ENCODE measurements around the gene HTR3E.
"Not testable (repeated sequence)": the region's sequence is repeated elsewhere in the genome, so short reads cannot be mapped to it uniquely, and the experiment has no call there.

Gene HTR3E

DNA sequence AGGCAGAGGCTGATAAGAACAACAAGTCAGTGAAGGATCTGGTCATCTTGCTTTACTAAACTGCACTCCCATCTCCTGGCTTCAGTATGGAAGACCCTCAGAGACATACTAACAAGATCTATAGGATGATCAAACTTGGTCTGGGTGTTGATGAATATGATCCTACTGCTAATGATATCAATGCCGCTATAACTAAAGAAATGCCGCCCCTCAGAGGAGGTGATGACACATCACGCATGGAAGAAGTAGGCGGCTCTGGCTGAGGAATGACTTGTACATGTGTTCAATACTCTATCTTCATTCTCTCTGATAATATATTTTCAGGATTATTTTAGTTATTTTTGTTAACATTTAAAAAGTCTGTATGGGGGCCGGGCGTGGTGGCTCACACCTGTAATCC is 20.8 kb downstream of the HTR3E start:
- Histone ChIP-seq H4K20me1 (ENCODE audit: insufficient read depth, low read length) (no peaks in the 10 kb centered on the region), H3K9ac (ENCODE audit: low read depth, low read length) (no peak overlapping the region), H3K9me3 (ENCODE audit: insufficient read depth, low read length, severe bottlenecking) (no peaks in the 10 kb centered on the region), H3K27ac (ENCODE audit: low read length) (no peak overlapping the region), H3K36me3 (ENCODE audit: insufficient read depth, low read length) (no peaks in the 10 kb centered on the region), H3K4me2 (ENCODE audit: insufficient read depth, low read length) (no peak overlapping the region), H3K4me1 (ENCODE audit: insufficient read depth, low read length) (no peaks in the 10 kb centered on the region), H3K27me3 (ENCODE audit: insufficient read depth, low read length, poor library complexity) (peaks cover 4% of the 10 kb centered on the region), H2AFZ (ENCODE audit: low read depth, low read length) (no peak overlapping the region), H3K4me3 (ENCODE audit: low read depth in 1 of 2, low read length in 2 of 2) (no peak overlapping the region), H3K79me2 (ENCODE audit: insufficient read depth, low read length) (no peaks in the 10 kb centered on the region)
- peak; percentile 12 for TF ChIP-seq CTCF (IDR thresholded peaks at IDR 0.05; ENCODE audit: borderline replicate concordance, extremely low read depth, low read length, poor library complexity, severe bottlenecking)
- no peak for TF ChIP-seq EZH2 (IDR thresholded peaks at IDR 0.05; ENCODE audit: borderline replicate concordance, low read depth, low read length, severe bottlenecking)
- ATAC-seq (ENCODE audit: insufficient read depth, low read depth) = no peak
- no peak for DNase-seq

DNA sequence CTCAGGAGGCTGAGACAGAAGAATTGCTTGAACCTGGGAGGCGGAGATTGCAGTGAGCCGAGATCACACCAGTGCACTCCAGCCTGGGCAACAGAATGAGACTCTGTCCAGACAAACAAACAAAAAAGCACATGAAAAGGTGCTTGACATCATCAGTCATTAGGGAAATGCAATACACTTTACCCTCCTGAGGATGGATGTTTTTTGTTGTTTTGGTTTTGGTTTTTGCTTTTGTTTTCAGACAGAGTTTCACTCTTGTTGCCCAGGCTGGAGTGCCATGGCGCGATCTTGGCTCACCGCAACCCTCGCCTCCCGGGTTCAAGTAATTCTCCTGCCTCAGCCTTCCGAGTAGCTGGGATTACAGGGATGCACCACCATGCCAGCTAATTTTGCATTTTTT is 24.2 kb downstream of the HTR3E start:
- H3K4me2 ChIP-seq (ENCODE audit: insufficient read depth, low read length); H2AFZ ChIP-seq (ENCODE audit: low read depth, low read length): not testable (repeated sequence)

GRCh38 chr3:184126006-184126405 is 29.1 kb downstream of the HTR3E start:
- no peak for ATAC-seq (ENCODE audit: insufficient read depth, low read depth)
- H3K9me3 ChIP-seq (ENCODE audit: insufficient read depth, low read length, severe bottlenecking) = no peaks in the 10 kb centered on the region
- no peaks in the 10 kb centered on the region for H3K27me3 ChIP-seq (ENCODE audit: insufficient read depth, low read length, poor library complexity)
- no peaks in the 10 kb centered on the region for H4K20me1 ChIP-seq (ENCODE audit: insufficient read depth, low read length)
- no peak overlapping the region for H3K4me3 ChIP-seq (ENCODE audit: low read depth in 1 of 2, low read length in 2 of 2)
- H2AFZ ChIP-seq (ENCODE audit: low read depth, low read length) = no peak overlapping the region
- H3K36me3 ChIP-seq (ENCODE audit: insufficient read depth, low read length) = no peaks in the 10 kb centered on the region
- no peak overlapping the region for H3K9ac ChIP-seq (ENCODE audit: low read depth, low read length)
- TF ChIP-seq CTCF (IDR thresholded peaks at IDR 0.05; ENCODE audit: borderline replicate concordance, extremely low read depth, low read length, poor library complexity, severe bottlenecking) (no peak), EZH2 (IDR thresholded peaks at IDR 0.05; ENCODE audit: borderline replicate concordance, low read depth, low read length, severe bottlenecking) (no peak)
- no peaks in the 10 kb centered on the region for H3K79me2 ChIP-seq (ENCODE audit: insufficient read depth, low read length)
- H3K4me1 ChIP-seq (ENCODE audit: insufficient read depth, low read length) = no peaks in the 10 kb centered on the region
- no peak overlapping the region for H3K4me2 ChIP-seq (ENCODE audit: insufficient read depth, low read length)
- no peak overlapping the region for H3K27ac ChIP-seq (ENCODE audit: low read length)
- no peak for DNase-seq

More for the DNA sequence above, 24.2 kb downstream of the HTR3E start:
- not testable (repeated sequence) for H3K27me3 ChIP-seq (ENCODE audit: insufficient read depth, low read length, poor library complexity); H3K4me3 ChIP-seq (ENCODE audit: low read depth in 1 of 2, low read length in 2 of 2); H3K9ac ChIP-seq (ENCODE audit: low read depth, low read length); H3K4me1 ChIP-seq (ENCODE audit: insufficient read depth, low read length); ATAC-seq (ENCODE audit: insufficient read depth, low read depth); H3K36me3 ChIP-seq (ENCODE audit: insufficient read depth, low read length); H3K9me3 ChIP-seq (ENCODE audit: insufficient read depth, low read length, severe bottlenecking); DNase-seq; H3K79me2 ChIP-seq (ENCODE audit: insufficient read depth, low read length); H3K27ac ChIP-seq (ENCODE audit: low read length); H4K20me1 ChIP-seq (ENCODE audit: insufficient read depth, low read length)

- DNase-seq (peak; percentile 17), ATAC-seq (ENCODE audit: insufficient read depth, low read depth) (peak; percentile 61; the same call in 2 of the 3 replicates)
- Histone ChIP-seq H3K9me3 (ENCODE audit: insufficient read depth, low read length, severe bottlenecking) (no peaks in the 10 kb centered on the region), H3K4me2 (ENCODE audit: insufficient read depth, low read length) (no peak overlapping the region), H2AFZ (ENCODE audit: low read depth, low read length) (no peak overlapping the region), H3K27ac (ENCODE audit: low read length) (no peak overlapping the region), H4K20me1 (ENCODE audit: insufficient read depth, low read length) (no peaks in the 10 kb centered on the region), H3K9ac (ENCODE audit: low read depth, low read length) (no peak overlapping the region), H3K79me2 (ENCODE audit: insufficient read depth, low read length) (0 out of 2 replicates have a peak, but pooled peaks cover 4% of the 10 kb centered on the region), H3K27me3 (ENCODE audit: insufficient read depth, low read length, poor library complexity) (no peaks in the 10 kb centered on the region), H3K4me3 (ENCODE audit: low read depth in 1 of 2, low read length in 2 of 2) (no peak overlapping the region), H3K4me1 (ENCODE audit: insufficient read depth, low read length) (peaks cover 11% of the 10 kb centered on the region), H3K36me3 (ENCODE audit: insufficient read depth, low read length) (no peaks in the 10 kb centered on the region)
- TF ChIP-seq CTCF (IDR thresholded peaks at IDR 0.05; ENCODE audit: borderline replicate concordance, extremely low read depth, low read length, poor library complexity, severe bottlenecking) = peak; percentile 53
- no peak for TF ChIP-seq EZH2 (IDR thresholded peaks at IDR 0.05; ENCODE audit: borderline replicate concordance, low read depth, low read length, severe bottlenecking)
Observed at GRCh38 chr3:184129012-184129411, 32.1 kb downstream of the HTR3E start.
